Measurements from ENCODE around the gene KATNA1.
"Not testable (repeated sequence)": the region's sequence is repeated elsewhere in the genome, so short reads cannot be mapped to it uniquely, and the experiment has no call there.

Gene KATNA1

DNA sequence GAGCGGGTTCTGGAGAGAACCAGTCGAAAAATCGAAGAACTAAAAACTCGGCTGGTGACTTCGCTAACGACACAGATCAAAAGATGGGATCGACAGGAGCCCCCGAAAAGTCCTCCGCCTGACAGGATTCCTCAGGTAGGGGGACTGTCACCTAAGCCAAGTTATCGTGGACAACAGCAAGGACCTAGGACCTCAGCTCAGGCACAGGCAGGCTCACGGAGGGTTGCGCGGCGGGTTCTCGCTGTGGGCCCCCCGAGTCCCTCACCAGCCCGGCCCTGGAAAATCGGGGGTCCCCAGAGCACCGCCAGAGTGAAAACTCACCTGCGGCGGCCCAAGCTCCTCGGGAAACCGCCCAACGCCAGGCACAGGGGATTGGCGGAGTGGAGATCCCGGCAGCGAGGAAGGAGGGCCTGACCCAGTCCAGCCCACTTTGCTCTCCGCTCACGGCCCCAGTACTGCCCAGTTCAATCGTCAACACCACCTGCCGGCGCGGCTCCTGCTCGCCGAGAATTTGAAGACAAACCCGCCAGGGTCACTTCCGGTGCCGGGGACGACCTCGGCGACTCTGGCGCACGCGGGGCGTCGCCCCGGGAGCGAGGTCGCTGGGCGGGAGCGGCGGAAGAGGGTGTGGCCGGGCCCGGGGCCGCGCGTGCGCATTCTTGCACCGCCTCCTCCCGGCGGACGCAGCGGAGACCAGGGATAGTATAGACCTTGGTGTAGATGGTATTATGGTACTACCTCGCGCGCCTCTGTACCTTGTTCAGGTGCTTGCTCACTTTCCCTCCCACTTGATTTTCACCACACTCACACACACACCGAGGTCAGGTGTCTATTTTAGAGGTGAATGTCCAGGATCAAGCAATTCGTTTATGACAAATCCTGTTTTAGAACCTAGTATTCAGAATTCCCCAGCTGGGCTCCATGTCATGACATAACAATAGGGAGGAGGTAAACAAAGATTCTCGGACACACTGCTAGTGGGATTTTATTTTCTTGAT, at the start of gene KATNA1:
Gene KATNA1 (minus strand): TSS at position 567 of the 998 bp plus-strand sequence. CDS start 10,167 bp downstream, outside the sequence.
- DNase-seq, result peak; percentile 93

DNA sequence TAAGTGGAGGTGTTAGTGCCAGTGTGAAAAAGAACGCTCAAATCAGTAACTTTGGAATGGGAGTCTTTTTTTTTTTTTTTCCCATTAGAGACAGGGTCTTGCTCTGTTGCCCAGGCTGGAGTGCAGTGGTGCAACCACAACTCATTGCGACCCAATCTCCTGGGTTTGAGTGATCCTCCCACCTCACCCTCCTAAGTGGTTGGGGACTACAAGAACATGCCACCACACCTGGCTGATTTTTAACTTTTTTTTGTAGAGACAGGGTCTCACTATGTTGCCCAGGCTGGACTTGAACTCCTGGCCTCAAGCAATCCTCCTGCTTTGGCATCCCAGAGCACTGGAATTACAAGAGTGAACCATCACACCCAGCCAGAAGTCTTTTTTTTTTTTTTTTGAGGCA, 49.7 kb upstream of the KATNA1 start:
- DNase-seq, result no peak

DNA sequence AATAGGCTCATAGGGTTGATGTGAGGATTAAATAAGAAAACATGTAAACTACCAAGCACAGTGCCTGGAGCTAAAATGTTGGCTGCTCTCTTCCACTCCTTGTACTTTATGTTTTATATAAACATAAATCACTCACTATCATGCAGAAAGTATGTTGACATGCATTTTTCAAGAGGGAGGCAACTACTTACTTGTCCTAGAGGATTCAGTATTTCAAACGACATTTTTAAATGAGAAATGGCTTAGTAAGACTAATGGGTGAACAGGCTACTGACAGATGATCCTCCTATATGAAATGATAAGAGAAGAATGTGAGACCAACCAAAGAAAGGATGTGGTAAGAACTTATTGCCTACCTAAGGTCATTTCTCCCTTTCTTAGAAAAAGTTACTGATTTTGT, 48.4 kb upstream of the KATNA1 start:
- no peak for DNase-seq

DNA sequence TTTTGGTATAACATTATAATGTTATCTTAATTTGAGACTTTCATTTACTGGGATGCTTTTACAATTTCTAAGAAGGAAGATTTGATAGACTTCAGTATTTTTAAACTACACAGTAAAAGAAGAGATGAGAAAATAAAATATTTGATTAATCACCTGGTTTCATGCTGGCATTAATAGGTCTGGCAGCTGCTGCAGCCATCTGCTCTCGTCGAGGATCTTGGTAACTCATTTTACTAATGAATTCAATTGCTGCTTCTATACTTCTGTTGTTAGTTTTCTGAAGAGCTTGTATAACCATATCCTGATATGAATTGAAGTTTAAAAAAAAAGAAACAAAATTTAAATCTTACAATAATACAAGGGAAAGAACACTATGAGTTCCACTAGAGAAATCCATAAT, 46.4 kb upstream of the KATNA1 start:
- DNase-seq, result no peak

- DNase-seq, result no peak
Measured at GRCh38 chr6:149691201-149691600, 42.7 kb upstream of the KATNA1 start.

GRCh38 chr6:149686230-149686629, 37.7 kb upstream of the KATNA1 start:
- DNase-seq, result no peak

DNA sequence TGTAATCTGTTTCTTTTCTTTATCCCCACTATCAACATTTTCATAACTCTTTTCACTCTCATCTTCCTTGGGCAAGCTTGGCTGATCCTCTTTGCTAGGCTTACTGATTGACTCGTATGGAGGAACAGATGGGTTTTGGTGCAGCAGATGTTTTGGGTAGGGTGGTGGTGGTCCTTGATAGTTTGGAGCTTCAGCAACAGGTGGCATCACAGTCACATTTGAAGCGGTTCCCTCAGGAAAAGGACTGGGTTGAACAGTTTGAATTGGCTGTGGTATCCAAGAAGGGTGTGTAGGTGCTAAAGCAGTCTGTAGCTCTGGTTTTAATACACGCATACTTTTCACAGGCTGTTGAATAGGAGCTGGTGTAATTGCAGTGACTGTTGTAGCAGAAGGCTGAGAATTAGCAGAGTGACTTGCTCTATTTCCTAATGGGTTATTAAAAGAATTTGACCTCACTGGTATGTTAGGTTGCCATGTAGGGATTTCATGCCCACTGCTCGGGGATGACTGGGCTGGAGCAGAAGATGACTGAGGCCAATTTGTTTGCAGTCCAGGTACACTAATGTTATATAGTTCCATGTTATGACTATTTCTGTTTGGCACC, 34.8 kb upstream of the KATNA1 start:
- no peak for DNase-seq

DNA sequence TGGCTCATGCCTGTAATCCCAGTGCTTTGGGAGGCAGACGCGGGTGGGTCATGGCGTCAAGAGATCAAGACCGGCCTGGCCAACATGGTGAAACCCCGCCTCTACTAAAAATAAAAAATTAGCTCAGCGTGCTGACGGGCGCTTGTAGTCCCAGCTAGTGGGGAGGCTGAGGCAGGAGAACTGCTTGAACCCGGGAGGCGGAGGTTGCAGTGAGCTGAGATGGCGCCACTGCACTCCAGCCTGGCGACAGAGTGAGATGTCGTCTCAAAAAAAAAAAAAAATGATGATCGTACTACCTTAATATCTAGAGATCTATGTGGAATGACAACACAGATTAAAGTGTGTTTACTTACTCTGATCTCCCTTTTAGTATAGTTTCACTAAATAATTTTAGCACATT, 33.3 kb upstream of the KATNA1 start:
- DNase-seq, result not testable (repeated sequence)

DNA sequence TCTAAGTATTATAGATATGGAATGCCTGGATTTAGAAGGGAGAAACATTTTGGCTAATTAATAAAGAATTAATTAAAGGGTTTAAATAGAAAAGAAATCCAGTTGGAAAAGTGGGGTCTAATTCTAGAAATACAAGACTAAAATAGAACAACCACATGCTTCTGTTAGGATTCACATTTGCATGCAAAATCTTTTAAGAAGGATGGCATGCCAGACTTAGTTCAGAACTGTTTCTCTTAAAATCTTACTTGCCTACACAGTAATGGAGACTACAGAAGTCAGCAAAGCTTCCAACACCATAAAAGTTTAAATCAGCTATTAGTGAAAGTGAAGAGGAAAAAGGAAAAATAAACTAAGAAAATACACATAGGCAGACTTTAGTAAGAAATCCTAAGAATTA, 32.7 kb upstream of the KATNA1 start:
- DNase-seq, result no peak

DNA sequence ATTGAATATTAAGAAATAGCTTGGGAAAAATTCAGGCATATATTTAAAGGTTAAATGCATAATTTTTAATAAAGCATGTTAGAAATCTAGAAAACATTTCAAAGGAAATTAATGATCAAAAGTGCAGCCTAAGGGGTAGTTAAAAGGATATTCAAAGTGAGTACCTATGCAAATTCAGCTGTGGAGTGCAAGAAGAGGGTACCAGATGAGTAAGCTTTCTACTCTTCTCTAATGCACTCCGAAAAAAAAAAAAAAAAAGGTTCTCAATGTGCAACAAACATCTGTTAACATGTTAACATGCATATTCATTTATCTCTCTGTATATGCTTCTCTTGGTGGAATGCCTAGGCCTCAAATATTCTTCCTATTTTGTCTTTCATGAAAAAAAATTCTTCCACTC, 32.0 kb upstream of the KATNA1 start:
- no peak for DNase-seq

DNA sequence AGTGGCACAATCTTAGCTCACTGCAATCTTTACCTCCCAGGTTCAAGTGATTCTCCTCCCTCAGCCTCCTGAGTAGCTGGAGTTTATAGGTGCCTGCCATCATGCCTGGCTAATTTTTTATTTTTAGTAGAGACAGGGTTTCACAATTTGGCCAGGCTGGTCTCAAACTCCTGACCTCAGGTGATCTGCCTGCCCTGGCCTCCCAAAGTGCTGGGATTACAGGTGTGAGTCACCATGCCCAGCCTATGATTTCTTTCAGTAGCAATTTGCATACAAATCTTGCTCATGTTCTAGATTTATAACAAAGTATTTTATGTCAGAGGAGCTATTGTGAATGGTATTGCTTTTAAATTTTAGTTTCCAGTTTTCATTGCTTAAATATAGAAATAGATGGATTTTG, 23.8 kb upstream of the KATNA1 start:
- not testable (repeated sequence) for DNase-seq

- no peak for DNase-seq
Measured at GRCh38 chr6:149660028-149660427, 11.5 kb upstream of the KATNA1 start.

- no peak for DNase-seq
Measured at GRCh38 chr6:149657441-149657840, 8.9 kb upstream of the KATNA1 start.

- no peak for DNase-seq
Measured at GRCh38 chr6:149651056-149651455, 2.5 kb upstream of the KATNA1 start.

DNA sequence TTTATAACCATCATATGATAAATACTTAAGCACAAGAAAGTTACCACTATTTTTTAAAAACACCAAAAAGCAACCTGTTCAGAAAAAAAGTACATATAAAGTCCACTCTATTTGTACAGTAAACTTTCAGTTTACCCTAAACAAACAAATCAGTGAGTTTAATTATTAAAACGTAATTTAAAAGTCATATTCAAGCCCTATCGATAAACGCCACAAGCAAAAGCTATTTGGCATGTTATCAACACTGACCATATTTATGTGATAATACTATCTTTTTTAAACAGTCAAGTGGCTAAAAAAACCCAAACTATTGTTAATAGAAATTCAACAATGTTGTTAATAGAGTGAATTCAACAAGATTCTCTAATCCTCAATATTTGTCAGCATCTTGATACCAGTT, 1.9 kb downstream of the KATNA1 start:
- DNase-seq, result no peak

- no peak for DNase-seq
Measured at GRCh38 chr6:149642829-149643580, 5.5 kb downstream of the KATNA1 start.

- no peak for DNase-seq
Measured at GRCh38 chr6:149636124-149636523, 12.4 kb downstream of the KATNA1 start.

- no peak for DNase-seq
Measured at GRCh38 chr6:149634315-149634714, 14.2 kb downstream of the KATNA1 start.

DNA sequence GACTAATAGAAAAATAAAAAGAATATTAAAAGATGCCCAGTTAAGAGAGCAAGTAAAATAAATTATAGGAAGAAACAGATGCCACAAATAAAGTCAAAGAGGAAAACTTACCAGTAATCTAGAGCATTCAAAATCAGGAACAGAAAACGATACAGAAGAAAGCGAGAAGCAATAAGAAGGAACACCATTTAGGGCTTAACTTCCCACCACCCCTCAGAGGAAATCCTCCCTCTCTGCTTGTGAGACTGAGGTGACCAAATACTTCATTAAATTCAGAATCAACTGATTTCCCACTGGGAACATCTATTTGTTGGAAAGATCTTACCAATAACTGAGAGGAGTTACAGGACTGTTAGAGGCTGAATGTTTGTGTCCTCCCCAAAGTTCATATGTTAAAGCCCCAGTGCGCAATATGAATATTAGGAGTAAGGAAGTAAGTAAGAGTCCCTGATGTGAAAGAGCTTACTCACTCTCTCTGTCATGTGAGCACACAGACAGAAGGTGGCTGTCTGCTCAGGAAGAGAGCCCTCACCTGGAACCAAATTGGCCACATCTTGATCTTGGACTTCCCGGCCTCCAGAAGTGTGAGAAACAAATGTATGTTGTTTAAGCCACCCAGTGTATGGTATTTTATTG, 19.5 kb downstream of the KATNA1 start:
- no peak for DNase-seq

DNA sequence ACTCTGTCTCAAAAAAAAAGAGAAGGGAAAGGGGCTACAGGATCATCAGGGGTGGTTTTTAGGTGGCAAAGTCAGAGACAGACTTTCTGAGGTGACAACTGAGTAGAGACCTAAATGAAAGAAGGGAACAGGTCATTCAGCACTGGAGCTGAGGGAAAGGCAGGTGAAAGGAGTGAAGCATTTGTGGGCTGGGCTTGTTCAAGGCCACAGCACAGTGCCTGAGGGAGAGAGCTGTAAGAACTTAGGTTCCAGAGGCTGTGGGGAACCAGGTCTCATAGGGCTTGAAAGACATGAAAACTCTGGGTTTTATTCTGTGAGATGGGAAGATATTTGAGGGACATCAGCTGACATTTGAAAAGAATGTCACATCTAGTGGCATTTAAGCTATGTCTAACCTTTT, 20.8 kb downstream of the KATNA1 start:
- DNase-seq, result no peak

DNA sequence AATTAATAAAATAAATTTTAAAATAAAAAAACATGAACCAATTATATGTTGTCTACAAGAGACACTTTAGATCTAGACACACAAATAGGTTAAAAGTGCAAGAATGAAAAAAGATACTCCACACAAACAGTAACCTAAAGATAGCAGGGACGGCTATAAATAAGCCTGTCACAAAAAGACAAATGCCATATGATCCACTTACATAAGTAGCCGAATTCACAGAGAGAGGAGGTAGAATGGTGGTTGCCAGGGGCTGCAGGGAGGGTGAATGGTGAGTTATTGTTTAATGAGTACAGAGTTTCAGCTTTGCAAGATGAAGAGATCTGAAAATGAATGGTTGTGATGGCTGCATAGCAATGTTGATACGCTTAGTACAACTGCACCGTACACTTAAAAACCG, 32.7 kb downstream of the KATNA1 start:
- no peak for DNase-seq

DNA sequence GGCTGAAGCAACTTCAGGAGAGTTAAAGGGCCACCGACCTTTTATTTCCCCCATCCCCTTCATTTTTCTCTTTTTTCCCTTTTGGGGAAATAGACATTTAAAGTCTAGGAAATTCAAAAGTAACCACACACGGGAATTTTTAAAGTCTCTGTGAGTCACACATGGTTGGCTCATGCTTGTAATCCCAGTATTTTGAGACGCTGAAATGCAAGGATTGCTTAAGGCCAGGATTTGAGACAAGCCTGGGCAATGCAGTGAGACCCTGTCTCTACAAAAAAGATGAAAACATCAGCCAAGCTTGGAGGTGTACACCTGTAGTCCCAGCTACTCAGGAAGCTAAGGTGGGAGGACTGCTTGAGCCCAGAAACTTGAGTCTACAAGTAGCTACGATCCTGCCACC, 34.2 kb downstream of the KATNA1 start:
- DNase-seq, result no peak

GRCh38 chr6:149608381-149608982, 40.0 kb downstream of the KATNA1 start:
- no peak for DNase-seq
